Sigmoid colon (tissue), 4 donors: ENCODE data around the gene EIF4ENIF1.

Experiments used
- POLR2A ChIP-seq, 2 donors: fragments of 450-650 bp; IDR thresholded peaks; one replicate each; pipeline ENCODE4 v1.6.1; 2016; ENCODE audit warnings: antibody characterized with exemption in 2 of 2, mild to moderate bottlenecking in 2 of 2, moderate library complexity in 2 of 2
- POLR2AphosphoS5 ChIP-seq, 4 donors: sonication (generic); formaldehyde crosslinking; IDR thresholded peaks; one replicate each; pipeline ENCODE4 v1.6.1; 2017; ENCODE audit warnings: antibody characterized with exemption in 4 of 4
- TF ChIP-seq, protein P1 (sequence below), 4 experiments: fragments of 450-650 bp in 3 of 4; fragments of 200-600 bp in 1 of 4; IDR thresholded peaks; one replicate each; pipeline ENCODE4 v1.5.1; 2016 to 2019; ENCODE audit warnings: antibody characterized with exemption in 4 of 4, mild to moderate bottlenecking in 3 of 4, moderate library complexity in 2 of 4

GRCh38 chr22:31431950-31432349 lies 57.7 kb downstream of the EIF4ENIF1 start:
- TF ChIP-seq, protein P1, sequence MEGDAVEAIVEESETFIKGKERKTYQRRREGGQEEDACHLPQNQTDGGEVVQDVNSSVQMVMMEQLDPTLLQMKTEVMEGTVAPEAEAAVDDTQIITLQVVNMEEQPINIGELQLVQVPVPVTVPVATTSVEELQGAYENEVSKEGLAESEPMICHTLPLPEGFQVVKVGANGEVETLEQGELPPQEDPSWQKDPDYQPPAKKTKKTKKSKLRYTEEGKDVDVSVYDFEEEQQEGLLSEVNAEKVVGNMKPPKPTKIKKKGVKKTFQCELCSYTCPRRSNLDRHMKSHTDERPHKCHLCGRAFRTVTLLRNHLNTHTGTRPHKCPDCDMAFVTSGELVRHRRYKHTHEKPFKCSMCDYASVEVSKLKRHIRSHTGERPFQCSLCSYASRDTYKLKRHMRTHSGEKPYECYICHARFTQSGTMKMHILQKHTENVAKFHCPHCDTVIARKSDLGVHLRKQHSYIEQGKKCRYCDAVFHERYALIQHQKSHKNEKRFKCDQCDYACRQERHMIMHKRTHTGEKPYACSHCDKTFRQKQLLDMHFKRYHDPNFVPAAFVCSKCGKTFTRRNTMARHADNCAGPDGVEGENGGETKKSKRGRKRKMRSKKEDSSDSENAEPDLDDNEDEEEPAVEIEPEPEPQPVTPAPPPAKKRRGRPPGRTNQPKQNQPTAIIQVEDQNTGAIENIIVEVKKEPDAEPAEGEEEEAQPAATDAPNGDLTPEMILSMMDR (IDR thresholded peaks at IDR 0.05), result no peak
- TF ChIP-seq POLR2AphosphoS5 (IDR thresholded peaks at IDR 0.05), result no peak
- no peak for TF ChIP-seq POLR2A (IDR thresholded peaks at IDR 0.05)
